HepG2 (cell line): ENCODE measurements around the gene OST4. TPM values are rescaled to one million over a fixed set of nuclear protein-coding genes. Genes with fewer than 3 reads are reported as not detected.

Source experiments
- ARNT ChIP-seq: fragments of 450-650 bp; IDR thresholded peaks from 2 replicates; pipeline ENCODE4 v1.6.1; 2017
- IRF2 ChIP-seq: IDR thresholded peaks from 2 replicates; pipeline ENCODE4 v1.6.1; 2018; ENCODE audit warnings: missing genetic modification reagents, missing compliant biosample characterization
- KLF12 ChIP-seq: sonication (generic); formaldehyde crosslinking; IDR thresholded peaks from 2 replicates; pipeline ENCODE4 v1.4.0; 2020; ENCODE audit warnings: missing genetic modification reagents, borderline replicate concordance
- LCORL ChIP-seq, 2 experiments: fragments of 450-650 bp in 1 of 2; sonication (generic) in 1 of 2; formaldehyde crosslinking in 1 of 2; IDR thresholded peaks; 2 replicates each; pipeline versions ENCODE4 v1.5.0 to v1.6.1; 2017 to 2020; ENCODE audit warnings: antibody characterized with exemption in 1 of 2, missing genetic modification reagents in 1 of 2
- RARG ChIP-seq: sonication (generic); formaldehyde crosslinking; IDR thresholded peaks from 2 replicates; pipeline ENCODE4 v1.4.0; 2020; ENCODE audit warnings: low read depth, mild to moderate bottlenecking, missing genetic modification reagents
- ZFP82 ChIP-seq: sonication (generic); formaldehyde crosslinking; IDR thresholded peaks from 2 replicates; pipeline ENCODE4 v1.5.1; 2020; ENCODE audit warnings: mild to moderate bottlenecking, missing genetic modification reagents, borderline replicate concordance
- ZNF232 ChIP-seq: sonication (generic); formaldehyde crosslinking; IDR thresholded peaks from 2 replicates; pipeline ENCODE4 v1.4.0; 2020; ENCODE audit warnings: missing genetic modification reagents, borderline replicate concordance
- ZNF33B ChIP-seq: sonication (generic); formaldehyde crosslinking; IDR thresholded peaks from 2 replicates; pipeline ENCODE4 v1.5.1; 2020; ENCODE audit warnings: mild to moderate bottlenecking, missing genetic modification reagents
- ZNF674 ChIP-seq: sonication (generic); formaldehyde crosslinking; IDR thresholded peaks from 2 replicates; pipeline ENCODE4 v1.5.0; 2020; ENCODE audit warnings: low read depth, mild to moderate bottlenecking, missing genetic modification reagents
- polyA plus RNA-seq, 8 experiments: library from polyadenylated mRNA; depleted of rRNA in 3 of 8; stranded (reverse) in 7 of 8; unstranded in 1 of 8; fragments of >200 nt; fragmentation: Illumina TruSeq in 4 of 8; extraction: Trizol in 4 of 8; gene quantifications; 2 replicates each; pipeline versions ENCODE4 v1.2.1 to v1.2.3, GENCODE V29; 2011 to 2016; ENCODE audit warnings: low read depth in 4 of 8, missing spikeins in 1 of 8, mixed read lengths in 1 of 8; ENCODE audit not compliant: insufficient read depth in 1 of 8
- total RNA-seq, 5 experiments: library from RNA; depleted of rRNA; stranded (reverse); fragments of >200 nt; fragmentation: Illumina TruSeq; extraction: Trizol; gene quantifications; 2 replicates each; pipeline ENCODE4 v1.2.3, GENCODE V29; 2016; ENCODE audit warnings: low read depth in 1 of 5
- TF ChIP-seq, protein P1 (sequence below): sonication (generic); formaldehyde crosslinking; IDR thresholded peaks from 2 replicates; pipeline ENCODE4 v1.5.1; 2020; ENCODE audit warnings: mild to moderate bottlenecking, missing genetic modification reagents, moderate library complexity
- TF ChIP-seq, protein P2 (sequence below): sonication (generic); formaldehyde crosslinking; IDR thresholded peaks from 2 replicates; pipeline ENCODE4 v1.4.0; 2020; ENCODE audit warnings: mild to moderate bottlenecking, missing genetic modification reagents
- TF ChIP-seq, protein P3 (sequence below): sonication (generic); formaldehyde crosslinking; IDR thresholded peaks from 2 replicates; pipeline ENCODE4 v1.8.1; 2023; ENCODE audit warnings: mild to moderate bottlenecking, missing genetic modification reagents
- TF ChIP-seq, protein P4 (sequence below): sonication (generic); formaldehyde crosslinking; IDR thresholded peaks from 2 replicates; pipeline ENCODE4 v1.4.0; 2020; ENCODE audit warnings: missing genetic modification reagents, borderline replicate concordance

The OST4 gene
- total and polyA plus RNA-seq, 2 of the 13 experiments (the other 11 are each of a cell fraction or from before 2014, with no cell fraction given): 498 to 584 TPM

DNA sequence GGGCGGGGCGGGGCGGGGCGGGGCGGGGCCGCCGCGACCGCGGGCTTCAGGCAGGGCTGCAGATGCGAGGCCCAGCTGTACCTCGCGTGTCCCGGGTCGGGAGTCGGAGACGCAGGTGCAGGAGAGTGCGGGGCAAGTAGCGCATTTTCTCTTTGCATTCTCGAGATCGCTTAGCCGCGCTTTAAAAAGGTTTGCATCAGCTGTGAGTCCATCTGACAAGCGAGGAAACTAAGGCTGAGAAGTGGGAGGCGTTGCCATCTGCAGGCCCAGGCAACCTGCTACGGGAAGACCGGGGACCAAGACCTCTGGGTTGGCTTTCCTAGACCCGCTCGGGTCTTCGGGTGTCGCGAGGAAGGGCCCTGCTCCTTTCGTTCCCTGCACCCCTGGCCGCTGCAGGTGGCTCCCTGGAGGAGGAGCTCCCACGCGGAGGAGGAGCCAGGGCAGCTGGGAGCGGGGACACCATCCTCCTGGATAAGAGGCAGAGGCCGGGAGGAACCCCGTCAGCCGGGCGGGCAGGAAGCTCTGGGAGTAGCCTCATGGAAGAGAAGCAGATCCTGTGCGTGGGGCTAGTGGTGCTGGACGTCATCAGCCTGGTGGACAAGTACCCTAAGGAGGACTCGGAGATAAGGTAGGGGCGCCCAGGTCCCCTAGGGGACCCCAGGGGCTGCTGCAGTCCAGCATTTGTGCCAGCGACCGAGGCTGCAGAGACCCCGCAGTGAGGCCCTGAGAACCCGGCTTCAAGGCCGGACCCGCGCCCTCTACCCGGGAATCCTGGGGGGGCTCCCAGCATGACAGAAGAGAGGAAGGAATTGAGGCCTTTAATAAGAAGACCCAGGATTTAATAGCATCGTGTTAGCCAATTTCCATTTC lies 15.5 kb upstream of the OST4 start, which contains the start of gene KHK (continued):
- TF ChIP-seq, protein P1, sequence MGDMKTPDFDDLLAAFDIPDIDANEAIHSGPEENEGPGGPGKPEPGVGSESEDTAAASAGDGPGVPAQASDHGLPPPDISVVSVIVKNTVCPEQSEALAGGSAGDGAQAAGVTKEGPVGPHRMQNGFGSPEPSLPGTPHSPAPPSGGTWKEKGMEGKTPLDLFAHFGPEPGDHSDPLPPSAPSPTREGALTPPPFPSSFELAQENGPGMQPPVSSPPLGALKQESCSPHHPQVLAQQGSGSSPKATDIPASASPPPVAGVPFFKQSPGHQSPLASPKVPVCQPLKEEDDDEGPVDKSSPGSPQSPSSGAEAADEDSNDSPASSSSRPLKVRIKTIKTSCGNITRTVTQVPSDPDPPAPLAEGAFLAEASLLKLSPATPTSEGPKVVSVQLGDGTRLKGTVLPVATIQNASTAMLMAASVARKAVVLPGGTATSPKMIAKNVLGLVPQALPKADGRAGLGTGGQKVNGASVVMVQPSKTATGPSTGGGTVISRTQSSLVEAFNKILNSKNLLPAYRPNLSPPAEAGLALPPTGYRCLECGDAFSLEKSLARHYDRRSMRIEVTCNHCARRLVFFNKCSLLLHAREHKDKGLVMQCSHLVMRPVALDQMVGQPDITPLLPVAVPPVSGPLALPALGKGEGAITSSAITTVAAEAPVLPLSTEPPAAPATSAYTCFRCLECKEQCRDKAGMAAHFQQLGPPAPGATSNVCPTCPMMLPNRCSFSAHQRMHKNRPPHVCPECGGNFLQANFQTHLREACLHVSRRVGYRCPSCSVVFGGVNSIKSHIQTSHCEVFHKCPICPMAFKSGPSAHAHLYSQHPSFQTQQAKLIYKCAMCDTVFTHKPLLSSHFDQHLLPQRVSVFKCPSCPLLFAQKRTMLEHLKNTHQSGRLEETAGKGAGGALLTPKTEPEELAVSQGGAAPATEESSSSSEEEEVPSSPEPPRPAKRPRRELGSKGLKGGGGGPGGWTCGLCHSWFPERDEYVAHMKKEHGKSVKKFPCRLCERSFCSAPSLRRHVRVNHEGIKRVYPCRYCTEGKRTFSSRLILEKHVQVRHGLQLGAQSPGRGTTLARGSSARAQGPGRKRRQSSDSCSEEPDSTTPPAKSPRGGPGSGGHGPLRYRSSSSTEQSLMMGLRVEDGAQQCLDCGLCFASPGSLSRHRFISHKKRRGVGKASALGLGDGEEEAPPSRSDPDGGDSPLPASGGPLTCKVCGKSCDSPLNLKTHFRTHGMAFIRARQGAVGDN (CRISPR knock-in tag): peak; percentile 93
- TF ChIP-seq ZFP82 (CRISPR knock-in tag) (no peak), ZNF674 (CRISPR knock-in tag) (no peak), KLF12 (peak; percentile 54), ARNT (no peak), LCORL (IDR thresholded peaks at IDR 0.05) (no peak), LCORL (CRISPR knock-in tag; IDR thresholded peaks at IDR 0.05) (0 out of 2 replicates have a peak, but pooled peaks have one; percentile 7), IRF2 (CRISPR knock-in tag) (peak; percentile 39), ZNF33B (0 out of 2 replicates have a peak, but pooled peaks have one; percentile 27), ZNF232 (peak; percentile 63; the same call in 1 of the 2 replicates), RARG (CRISPR knock-in tag) (no peak)
- TF ChIP-seq, protein P2, sequence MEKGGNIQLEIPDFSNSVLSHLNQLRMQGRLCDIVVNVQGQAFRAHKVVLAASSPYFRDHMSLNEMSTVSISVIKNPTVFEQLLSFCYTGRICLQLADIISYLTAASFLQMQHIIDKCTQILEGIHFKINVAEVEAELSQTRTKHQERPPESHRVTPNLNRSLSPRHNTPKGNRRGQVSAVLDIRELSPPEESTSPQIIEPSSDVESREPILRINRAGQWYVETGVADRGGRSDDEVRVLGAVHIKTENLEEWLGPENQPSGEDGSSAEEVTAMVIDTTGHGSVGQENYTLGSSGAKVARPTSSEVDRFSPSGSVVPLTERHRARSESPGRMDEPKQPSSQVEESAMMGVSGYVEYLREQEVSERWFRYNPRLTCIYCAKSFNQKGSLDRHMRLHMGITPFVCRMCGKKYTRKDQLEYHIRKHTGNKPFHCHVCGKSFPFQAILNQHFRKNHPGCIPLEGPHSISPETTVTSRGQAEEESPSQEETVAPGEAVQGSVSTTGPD (CRISPR knock-in tag): peak; percentile 68; the same call in 1 of the 2 replicates
- TF ChIP-seq, protein P3, sequence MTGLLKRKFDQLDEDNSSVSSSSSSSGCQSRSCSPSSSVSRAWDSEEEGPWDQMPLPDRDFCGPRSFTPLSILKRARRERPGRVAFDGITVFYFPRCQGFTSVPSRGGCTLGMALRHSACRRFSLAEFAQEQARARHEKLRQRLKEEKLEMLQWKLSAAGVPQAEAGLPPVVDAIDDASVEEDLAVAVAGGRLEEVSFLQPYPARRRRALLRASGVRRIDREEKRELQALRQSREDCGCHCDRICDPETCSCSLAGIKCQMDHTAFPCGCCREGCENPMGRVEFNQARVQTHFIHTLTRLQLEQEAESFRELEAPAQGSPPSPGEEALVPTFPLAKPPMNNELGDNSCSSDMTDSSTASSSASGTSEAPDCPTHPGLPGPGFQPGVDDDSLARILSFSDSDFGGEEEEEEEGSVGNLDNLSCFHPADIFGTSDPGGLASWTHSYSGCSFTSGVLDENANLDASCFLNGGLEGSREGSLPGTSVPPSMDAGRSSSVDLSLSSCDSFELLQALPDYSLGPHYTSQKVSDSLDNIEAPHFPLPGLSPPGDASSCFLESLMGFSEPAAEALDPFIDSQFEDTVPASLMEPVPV (CRISPR knock-in tag): peak; percentile 22
- TF ChIP-seq, protein P4, sequence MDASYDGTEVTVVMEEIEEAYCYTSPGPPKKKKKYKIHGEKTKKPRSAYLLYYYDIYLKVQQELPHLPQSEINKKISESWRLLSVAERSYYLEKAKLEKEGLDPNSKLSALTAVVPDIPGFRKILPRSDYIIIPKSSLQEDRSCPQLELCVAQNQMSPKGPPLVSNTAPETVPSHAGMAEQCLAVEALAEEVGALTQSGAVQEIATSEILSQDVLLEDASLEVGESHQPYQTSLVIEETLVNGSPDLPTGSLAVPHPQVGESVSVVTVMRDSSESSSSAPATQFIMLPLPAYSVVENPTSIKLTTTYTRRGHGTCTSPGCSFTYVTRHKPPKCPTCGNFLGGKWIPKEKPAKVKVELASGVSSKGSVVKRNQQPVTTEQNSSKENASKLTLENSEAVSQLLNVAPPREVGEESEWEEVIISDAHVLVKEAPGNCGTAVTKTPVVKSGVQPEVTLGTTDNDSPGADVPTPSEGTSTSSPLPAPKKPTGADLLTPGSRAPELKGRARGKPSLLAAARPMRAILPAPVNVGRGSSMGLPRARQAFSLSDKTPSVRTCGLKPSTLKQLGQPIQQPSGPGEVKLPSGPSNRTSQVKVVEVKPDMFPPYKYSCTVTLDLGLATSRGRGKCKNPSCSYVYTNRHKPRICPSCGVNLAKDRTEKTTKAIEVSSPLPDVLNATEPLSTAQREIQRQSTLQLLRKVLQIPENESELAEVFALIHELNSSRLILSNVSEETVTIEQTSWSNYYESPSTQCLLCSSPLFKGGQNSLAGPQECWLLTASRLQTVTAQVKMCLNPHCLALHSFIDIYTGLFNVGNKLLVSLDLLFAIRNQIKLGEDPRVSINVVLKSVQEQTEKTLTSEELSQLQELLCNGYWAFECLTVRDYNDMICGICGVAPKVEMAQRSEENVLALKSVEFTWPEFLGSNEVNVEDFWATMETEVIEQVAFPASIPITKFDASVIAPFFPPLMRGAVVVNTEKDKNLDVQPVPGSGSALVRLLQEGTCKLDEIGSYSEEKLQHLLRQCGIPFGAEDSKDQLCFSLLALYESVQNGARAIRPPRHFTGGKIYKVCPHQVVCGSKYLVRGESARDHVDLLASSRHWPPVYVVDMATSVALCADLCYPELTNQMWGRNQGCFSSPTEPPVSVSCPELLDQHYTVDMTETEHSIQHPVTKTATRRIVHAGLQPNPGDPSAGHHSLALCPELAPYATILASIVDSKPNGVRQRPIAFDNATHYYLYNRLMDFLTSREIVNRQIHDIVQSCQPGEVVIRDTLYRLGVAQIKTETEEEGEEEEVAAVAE (CRISPR knock-in tag): no peak; the same call in 1 of the 2 replicates
